ENCODE data around the gene DLG2.

The DLG2 gene

GRCh38 chr11:85028329-85029101 is 598.6 kb downstream of the DLG2 start:
- Histone ChIP-seq H3K9me3 (ENCODE audit: control insufficient read depth, insufficient read depth, low read length) (no peaks in the 10 kb centered on the region; the same call in 1 of the 2 replicates), H3K4me3 (ENCODE audit: low read length) (no peak overlapping the region), H3K36me3 (ENCODE audit: control insufficient read depth, low read length) (no peaks in the 10 kb centered on the region), H3K4me2 (ENCODE audit: low read length) (no peak overlapping the region), H3K4me1 (ENCODE audit: control insufficient read depth, low read length) (no peaks in the 10 kb centered on the region), H4K20me1 (ENCODE audit: control insufficient read depth, insufficient read depth, low read depth, low read length) (no peaks in the 10 kb centered on the region), H3K79me2 (ENCODE audit: control insufficient read depth, low read length) (no peaks in the 10 kb centered on the region), H3K9me2 (replicated peaks; ENCODE audit: control insufficient read depth, low read length) (no peaks in the 10 kb centered on the region), H3K27me3 (ENCODE audit: control insufficient read depth, low read length) (no peaks in the 10 kb centered on the region), H3K27ac (ENCODE audit: low read depth, low read length) (no peak overlapping the region), H3F3A (ENCODE audit: control insufficient read depth, insufficient read depth) (no peaks in the 10 kb centered on the region)
- TF ChIP-seq CTCF (IDR thresholded peaks at IDR 0.05; ENCODE audit: low read depth, low read length, poor library complexity, severe bottlenecking) (no peak), EZH2phosphoT487 (IDR thresholded peaks at IDR 0.05; ENCODE audit: borderline replicate concordance, low read length) (no peak)

- no peaks in the 10 kb centered on the region for H3K79me2 ChIP-seq (ENCODE audit: control insufficient read depth, low read length)
- H3K9me2 ChIP-seq (replicated peaks; ENCODE audit: control insufficient read depth, low read length): no peaks in the 10 kb centered on the region
Observed at GRCh38 chr11:85027346-85027745, 599.8 kb downstream of the DLG2 start.

GRCh38 chr11:85021058-85021457 is 606.1 kb downstream of the DLG2 start:
- Histone ChIP-seq H3K27ac (ENCODE audit: low read depth, low read length) (no peak overlapping the region), H3K4me1 (ENCODE audit: control insufficient read depth, low read length) (no peaks in the 10 kb centered on the region), H3K36me3 (ENCODE audit: control insufficient read depth, low read length) (no peaks in the 10 kb centered on the region), H3K27me3 (ENCODE audit: control insufficient read depth, low read length) (no peaks in the 10 kb centered on the region), H3K9me3 (ENCODE audit: control insufficient read depth, insufficient read depth, low read length) (no peaks in the 10 kb centered on the region), H4K20me1 (ENCODE audit: control insufficient read depth, insufficient read depth, low read depth, low read length) (no peaks in the 10 kb centered on the region), H3K4me3 (ENCODE audit: low read length) (no peak overlapping the region), H3K79me2 (ENCODE audit: control insufficient read depth, low read length) (no peaks in the 10 kb centered on the region), H3K9me2 (replicated peaks; ENCODE audit: control insufficient read depth, low read length) (no peaks in the 10 kb centered on the region), H3K4me2 (ENCODE audit: low read length) (no peak overlapping the region), H3F3A (ENCODE audit: control insufficient read depth, insufficient read depth) (no peaks in the 10 kb centered on the region)
- TF ChIP-seq CTCF (IDR thresholded peaks at IDR 0.05; ENCODE audit: low read depth, low read length, poor library complexity, severe bottlenecking) (no peak), EZH2phosphoT487 (IDR thresholded peaks at IDR 0.05; ENCODE audit: borderline replicate concordance, low read length) (no peak)

More at GRCh38 chr11:85027346-85027745, 599.8 kb downstream of the DLG2 start:
- no peak overlapping the region for H3K27ac ChIP-seq (ENCODE audit: low read depth, low read length)
- TF ChIP-seq EZH2phosphoT487 (IDR thresholded peaks at IDR 0.05; ENCODE audit: borderline replicate concordance, low read length) (no peak), CTCF (IDR thresholded peaks at IDR 0.05; ENCODE audit: low read depth, low read length, poor library complexity, severe bottlenecking) (no peak)
- H3F3A ChIP-seq (ENCODE audit: control insufficient read depth, insufficient read depth): no peaks in the 10 kb centered on the region
- H4K20me1 ChIP-seq (ENCODE audit: control insufficient read depth, insufficient read depth, low read depth, low read length): no peaks in the 10 kb centered on the region
- no peak overlapping the region for H3K4me2 ChIP-seq (ENCODE audit: low read length)
- H3K9me3 ChIP-seq (ENCODE audit: control insufficient read depth, insufficient read depth, low read length): no peaks in the 10 kb centered on the region; the same call in 1 of the 2 replicates
- H3K4me1 ChIP-seq (ENCODE audit: control insufficient read depth, low read length): no peaks in the 10 kb centered on the region
- no peaks in the 10 kb centered on the region for H3K27me3 ChIP-seq (ENCODE audit: control insufficient read depth, low read length)
- H3K4me3 ChIP-seq (ENCODE audit: low read length): no peak overlapping the region
- no peaks in the 10 kb centered on the region for H3K36me3 ChIP-seq (ENCODE audit: control insufficient read depth, low read length)

All from DOHH2 (cell line).